Measurements from ENCODE around the gene MYO1H.

- TF ChIP-seq CEBPB (IDR thresholded peaks at IDR 0.05) (no peak), RAD21 (IDR thresholded peaks at IDR 0.05; ENCODE audit: low read depth) (no peak), MAX (IDR thresholded peaks at IDR 0.05) (no peak), TAF1 (IDR thresholded peaks at IDR 0.05; ENCODE audit: low read depth) (no peak), CREB1 (IDR thresholded peaks at IDR 0.05; ENCODE audit: low read depth) (no peak)
Measured at GRCh38 chr12:109334887-109335286, 12.8 kb upstream of the MYO1H start.
